GM13976 (cell line): ENCODE measurements around the gene GINS3.

Experiments
- DNase-seq: peaks from one replicate; pipeline ENCODE4 v3.0.0; 2012; ENCODE audit warnings: low spot score
- in situ Hi-C: fragments of 300-500 bp; cut with MboI; formaldehyde crosslinking; loops from one replicate; pipeline ENCODE4 v1.12.0; 2022; ENCODE audit warnings: low sequenced_read_pairs, mixed read lengths, inconsistent platforms; ENCODE audit not compliant: unreplicated experiment
- TF ChIP-seq, protein P1 (sequence below): IDR thresholded peaks from 2 replicates; pipeline ENCODE4 v1.5.1; 2012; ENCODE audit warnings: borderline replicate concordance, mild to moderate bottlenecking; ENCODE audit not compliant: insufficient read depth; ENCODE audit errors: extremely low read depth, missing control alignments, control extremely low read depth

Gene GINS3

GRCh38 chr16:58417035-58417434, 24.8 kb downstream of the GINS3 start:
- no peak for DNase-seq
- in situ Hi-C loops = no loop called here
- TF ChIP-seq, protein P1, sequence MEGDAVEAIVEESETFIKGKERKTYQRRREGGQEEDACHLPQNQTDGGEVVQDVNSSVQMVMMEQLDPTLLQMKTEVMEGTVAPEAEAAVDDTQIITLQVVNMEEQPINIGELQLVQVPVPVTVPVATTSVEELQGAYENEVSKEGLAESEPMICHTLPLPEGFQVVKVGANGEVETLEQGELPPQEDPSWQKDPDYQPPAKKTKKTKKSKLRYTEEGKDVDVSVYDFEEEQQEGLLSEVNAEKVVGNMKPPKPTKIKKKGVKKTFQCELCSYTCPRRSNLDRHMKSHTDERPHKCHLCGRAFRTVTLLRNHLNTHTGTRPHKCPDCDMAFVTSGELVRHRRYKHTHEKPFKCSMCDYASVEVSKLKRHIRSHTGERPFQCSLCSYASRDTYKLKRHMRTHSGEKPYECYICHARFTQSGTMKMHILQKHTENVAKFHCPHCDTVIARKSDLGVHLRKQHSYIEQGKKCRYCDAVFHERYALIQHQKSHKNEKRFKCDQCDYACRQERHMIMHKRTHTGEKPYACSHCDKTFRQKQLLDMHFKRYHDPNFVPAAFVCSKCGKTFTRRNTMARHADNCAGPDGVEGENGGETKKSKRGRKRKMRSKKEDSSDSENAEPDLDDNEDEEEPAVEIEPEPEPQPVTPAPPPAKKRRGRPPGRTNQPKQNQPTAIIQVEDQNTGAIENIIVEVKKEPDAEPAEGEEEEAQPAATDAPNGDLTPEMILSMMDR = no peak

GRCh38 chr16:58417600-58417999, 25.3 kb downstream of the GINS3 start:
- TF ChIP-seq, protein P1 = no peak
- in situ Hi-C loops = no loop called here
- DNase-seq = no peak

DNA sequence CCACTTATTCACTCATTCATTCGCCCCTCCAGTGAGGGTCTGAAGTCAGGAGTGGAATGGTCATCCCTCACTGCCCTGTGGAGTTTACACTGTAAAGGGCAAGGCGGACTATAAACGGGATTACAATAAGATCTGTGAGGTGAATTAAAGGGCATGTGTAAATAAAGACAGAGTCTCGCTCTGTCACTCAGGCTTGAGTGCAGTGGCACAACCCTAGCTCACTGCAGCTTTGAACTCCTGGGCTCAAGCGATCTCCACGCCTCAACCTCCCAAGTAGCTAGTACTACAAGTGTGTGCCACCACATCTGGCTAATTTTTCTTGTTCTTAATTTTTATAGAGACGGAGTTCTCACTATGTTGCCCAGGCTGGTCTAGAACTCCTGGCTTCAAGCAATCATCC, 25.8 kb downstream of the GINS3 start:
- TF ChIP-seq, protein P1 = no peak
- in situ Hi-C loops = no loop called here
- DNase-seq = no peak

GRCh38 chr16:58418601-58419000, 26.3 kb downstream of the GINS3 start:
- DNase-seq = peak; percentile 44
- in situ Hi-C loops = no loop called here
- TF ChIP-seq, protein P1 = no peak

GRCh38 chr16:58419241-58419990, 27.1 kb downstream of the GINS3 start:
- in situ Hi-C loops = no loop called here
- TF ChIP-seq, protein P1 = no peak
- DNase-seq = no peak

DNA sequence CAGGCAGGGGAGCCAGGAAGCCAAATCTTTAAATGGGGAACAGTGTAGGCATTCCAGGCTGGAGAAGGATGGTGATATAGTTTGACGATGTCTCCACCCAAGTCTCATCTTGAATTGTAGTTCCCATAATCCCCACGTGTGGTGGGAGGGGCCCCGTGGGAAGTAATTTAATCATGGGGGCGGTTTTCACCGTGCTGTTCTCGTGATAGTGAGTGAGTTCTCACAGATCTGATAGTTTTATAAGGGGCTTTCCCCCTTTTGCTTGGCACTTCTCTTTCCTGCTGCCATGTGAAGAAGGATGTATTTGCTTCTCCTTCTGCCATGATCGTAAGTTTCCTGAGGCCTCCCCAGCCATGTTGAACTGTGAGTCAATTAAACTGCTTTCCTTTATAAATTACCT, 28.8 kb downstream of the GINS3 start:
- TF ChIP-seq, protein P1 = no peak
- in situ Hi-C loops = no loop called here
- no peak for DNase-seq
